Stimulated activated CD4-positive, alpha-beta T cell treated with anti-CD3 and anti-CD28 coated beads, Interleukin-12 subunit alpha, Interleukin-12 subunit beta, amount 100 ng/mL, for 4 hours (primary cell): ENCODE measurements around the gene CSTF1.
"Not testable (repeated sequence)": the region's sequence is repeated elsewhere in the genome, so short reads cannot be mapped to it uniquely, and the experiment has no call there.

ENCODE experiments used
- DNase-seq: peaks from one replicate; pipeline ENCODE4 v3.0.0-alpha.2; 2020

The CSTF1 gene

DNA sequence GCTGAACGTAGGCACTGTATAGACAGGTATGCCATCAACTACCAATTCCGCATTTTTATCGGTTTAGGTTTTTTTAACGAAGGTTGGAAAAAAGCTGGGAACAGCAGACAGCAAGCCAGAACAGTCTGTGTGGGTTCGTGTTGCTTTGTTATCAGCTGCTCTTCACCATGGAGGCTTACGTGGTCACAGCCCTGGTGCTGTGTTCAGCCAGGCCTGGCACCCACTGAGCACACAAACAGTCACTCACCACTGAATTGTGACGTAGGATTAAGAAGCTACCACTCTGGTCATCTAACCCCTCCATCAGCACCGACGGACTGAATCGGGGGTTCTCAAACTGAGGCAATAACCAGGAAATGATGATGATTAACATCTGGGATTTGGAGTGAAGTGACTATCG lies 20.5 kb upstream of the CSTF1 start:
- no peak for DNase-seq

DNA sequence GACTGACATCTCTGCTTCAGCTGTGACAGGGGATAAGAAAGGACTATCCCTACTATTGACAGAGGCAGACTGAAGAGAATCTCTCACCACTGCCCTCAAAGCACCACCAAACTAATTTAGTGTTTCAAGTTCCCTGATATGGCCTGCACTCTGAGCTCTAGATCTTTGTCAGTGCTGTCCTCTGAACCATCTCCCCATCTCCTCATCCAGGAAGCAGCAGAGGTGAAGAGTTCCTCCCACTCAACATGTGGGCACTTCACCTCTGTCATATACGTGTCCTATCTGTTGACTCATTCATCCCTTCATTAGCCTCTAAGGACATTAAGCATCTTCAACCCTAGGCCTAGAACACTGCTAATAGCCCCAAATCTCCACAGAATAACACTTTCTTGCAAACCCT lies 19.6 kb upstream of the CSTF1 start:
- no peak for DNase-seq

DNA sequence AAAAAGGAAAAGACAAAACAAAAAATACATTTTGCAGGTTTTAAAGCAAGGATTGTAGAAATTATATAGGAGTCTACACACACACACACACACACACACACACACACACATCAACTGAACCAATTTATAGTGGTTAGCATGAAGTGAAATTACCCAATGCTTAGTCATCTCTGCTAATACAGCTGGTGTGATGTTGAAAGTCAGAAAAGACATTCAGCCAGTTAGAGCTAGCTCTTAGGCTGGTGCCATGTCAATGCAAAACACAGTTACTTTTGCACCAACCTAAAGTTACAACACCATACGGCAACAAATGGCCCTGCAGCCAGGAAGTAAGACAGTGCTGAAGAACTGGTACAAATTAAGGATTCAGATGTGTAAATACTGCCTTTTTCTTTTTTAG lies 18.5 kb upstream of the CSTF1 start:
- DNase-seq, result no peak

DNA sequence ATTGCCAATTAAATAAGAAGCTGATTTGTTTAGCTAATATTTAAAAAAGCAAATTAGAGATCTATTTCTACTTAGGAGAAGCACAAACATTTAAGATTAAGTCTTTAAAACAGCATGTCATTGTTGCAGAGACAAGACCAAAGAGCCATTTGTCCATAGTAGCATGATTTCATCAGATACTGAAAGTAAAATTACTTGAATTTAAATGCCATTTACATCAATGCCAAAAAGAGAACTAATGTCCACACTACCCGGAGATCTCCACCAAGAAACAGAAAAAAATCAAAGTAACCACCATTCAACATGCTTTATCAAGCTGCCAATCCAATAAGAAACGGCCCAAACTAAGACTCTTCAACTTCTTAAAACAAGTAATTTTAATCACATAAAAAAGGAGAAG lies 16.1 kb upstream of the CSTF1 start:
- no peak for DNase-seq

DNA sequence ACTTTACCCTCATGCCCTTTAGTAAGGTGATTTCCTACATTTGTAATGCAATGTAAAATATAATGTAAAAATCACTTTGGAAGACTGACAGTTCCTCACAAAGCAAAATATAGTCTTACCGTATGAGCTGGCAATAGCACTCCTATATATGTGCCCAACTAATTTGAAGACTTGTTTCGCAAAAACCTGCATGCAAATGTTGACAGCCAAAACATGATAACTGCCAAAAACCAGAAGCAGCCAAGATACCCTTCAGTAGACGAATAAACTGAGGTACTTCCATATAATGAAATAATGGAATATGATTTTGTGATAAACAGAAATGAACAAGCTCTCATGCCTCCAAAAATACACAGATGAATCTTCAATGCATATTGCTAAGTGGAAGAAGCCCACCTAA lies 14.1 kb upstream of the CSTF1 start:
- no peak for DNase-seq

DNA sequence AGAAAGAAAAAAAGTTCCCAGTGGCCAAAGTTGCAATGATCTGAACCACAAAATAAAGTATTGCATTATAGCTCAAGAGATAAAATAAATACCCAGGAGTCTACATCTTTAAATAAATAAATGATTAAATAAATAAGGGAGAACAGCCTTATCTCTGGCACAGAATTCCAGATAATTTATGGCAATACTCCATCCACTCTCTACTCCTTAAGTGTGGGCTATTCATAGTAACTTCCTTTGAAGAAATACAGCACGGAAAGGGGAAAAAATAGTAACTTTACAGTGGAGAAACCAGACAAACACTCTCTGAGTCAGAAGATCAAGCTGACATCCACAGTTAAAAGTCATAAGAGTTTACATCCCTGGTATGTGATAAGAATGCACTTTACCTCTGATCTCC lies 12.1 kb upstream of the CSTF1 start:
- DNase-seq, result no peak

DNA sequence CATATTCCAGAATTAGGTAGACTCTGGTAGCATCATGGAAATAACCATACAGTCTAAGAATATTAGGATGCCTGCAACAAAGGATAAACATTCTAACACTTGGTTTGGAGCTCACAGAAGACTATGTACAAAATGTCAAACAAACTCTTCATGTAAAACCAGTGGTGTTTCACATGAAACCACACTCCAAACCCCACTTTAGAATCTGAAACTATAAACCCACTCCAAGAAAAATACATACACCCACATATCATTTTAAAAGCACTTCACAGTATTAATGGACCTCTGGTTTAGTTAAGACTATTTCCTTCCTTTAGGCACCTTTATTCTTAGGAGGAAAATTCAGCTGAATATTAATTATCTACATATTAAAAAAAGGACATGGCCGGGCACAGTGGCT lies 10.9 kb upstream of the CSTF1 start:
- DNase-seq, result no peak

DNA sequence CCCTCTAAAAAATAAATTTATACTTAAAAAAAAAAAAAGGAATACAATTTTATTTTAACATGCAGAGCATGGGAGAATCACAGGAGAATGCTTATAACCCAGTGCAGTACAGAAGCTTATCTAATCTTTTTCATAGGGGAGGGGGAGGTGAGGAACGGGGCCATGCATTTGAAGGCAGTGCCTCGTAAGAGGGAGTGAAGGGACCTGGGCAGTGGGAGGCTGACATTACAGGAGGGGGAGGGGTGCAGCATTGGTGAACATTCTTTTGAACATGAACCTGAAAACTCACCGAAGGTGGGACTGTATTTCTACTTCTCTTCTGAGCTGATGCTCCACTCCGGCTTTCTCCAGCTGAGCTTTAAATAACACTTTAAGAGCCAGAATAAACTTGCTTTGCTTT lies 9.7 kb upstream of the CSTF1 start:
- no peak for DNase-seq

DNA sequence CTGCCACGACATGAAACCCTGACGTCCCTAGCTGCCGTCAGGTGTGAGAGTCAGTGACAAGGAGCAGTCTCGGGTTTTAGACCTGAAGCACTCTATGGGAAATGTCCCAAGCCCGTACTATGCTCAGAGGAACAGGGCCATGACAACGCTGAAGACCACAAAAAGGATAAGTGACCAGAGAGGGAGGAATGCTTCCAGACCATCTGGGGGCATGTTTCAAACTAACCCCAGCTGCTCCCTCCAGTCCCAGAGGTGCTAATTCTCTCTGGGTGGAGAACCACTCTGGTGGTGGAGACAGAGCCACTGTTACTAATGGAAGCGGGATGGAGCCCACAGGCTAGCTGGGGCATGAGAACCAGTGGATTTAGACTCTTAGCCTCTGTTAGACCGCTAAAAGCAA lies 9.1 kb upstream of the CSTF1 start:
- DNase-seq, result no peak

DNA sequence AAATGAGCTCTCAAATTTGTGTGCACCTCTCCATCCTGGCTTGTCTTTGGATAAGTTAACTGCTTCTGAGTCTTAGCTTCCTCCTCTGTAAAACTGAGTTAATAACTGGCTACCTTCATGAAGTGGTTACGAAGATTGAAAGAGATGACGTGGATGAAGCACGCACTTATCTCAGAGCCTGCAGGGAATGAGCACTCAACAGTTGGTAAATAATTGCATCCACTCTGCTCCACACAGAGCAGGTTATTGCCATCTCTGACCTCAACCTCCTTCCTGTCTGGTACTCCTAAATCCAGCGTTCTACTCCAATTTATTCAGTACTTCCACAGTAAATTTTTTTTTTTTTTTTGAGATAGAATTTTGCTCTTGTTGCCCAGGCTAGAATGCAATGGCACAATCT lies 7.3 kb upstream of the CSTF1 start:
- no peak for DNase-seq

DNA sequence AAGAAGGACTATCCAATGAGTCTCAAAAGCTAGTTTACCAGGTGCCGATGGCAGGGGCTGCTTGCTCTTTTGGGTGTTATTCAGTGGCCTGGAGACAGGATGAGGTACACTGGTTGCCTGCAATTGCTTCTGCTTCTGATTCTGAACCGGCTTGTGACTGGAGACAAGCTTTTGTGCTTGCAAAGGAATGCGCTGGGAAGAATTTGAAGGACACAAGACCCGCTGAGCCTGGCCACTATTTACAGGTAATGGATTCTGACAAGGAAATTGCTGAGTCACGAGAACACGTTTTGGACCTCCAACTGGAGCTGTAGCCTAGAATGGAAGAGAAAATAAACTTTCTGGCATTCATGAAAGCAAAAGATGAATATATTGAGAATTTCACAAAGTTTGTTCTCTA lies 6.2 kb upstream of the CSTF1 start:
- DNase-seq, result no peak

DNA sequence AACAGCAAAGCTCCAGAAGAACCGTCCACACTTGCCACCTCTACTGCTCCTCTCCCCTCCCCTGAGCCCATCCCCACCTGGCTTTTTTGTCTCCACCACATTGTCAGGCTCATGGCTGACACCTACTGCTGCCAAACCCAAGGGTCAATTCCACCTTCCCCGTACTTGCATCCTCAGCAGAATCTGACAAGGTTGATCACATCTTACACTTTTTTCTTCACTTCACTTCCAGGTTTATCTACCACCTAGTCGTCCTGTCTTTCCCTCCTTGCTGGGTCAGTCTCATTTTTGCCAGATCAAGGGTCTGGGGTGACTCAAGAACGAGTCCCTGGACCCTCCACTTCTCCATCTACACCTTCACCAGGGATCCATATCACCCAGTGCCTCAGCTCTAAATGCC lies 3.6 kb upstream of the CSTF1 start:
- DNase-seq, result no peak

DNA sequence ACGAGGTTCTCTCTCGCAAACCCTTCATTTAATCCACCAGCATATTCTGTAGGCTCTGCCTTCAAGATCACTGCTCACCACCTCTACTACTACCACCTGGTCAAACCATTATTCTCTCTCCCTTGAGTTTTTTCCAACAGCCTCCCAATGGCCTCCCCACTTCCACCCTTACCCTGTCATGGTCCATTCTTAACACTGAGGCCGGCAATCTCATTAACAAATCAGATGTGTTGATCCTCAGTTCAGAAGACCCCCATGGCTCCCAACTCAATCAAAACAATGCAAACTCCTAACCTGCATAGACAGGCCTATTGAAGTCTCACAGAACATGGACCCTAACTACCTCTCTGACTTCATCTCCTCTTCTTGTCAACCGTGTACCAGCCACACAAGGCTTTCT lies 2.6 kb upstream of the CSTF1 start:
- DNase-seq, result no peak

DNA sequence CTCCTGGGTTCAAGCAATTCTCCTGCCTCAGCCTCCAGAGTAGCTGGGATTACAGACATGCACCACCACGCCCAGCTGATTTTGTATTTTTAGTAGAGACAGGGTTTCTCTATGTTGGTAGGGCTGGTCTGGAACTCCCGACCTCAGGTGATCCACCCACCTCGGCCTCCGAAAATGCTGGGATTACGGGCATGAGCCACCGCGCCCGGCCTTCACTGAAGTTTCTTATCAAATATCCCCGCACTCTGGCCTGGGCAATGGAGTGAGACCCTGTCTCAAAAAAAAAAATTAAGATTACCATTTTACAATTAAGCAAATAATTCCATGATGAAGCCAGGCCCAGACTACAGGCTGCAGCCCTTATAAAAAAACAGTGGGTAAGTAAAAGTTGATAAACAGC lies 2.0 kb upstream of the CSTF1 start:
- DNase-seq, result not testable (repeated sequence)

DNA sequence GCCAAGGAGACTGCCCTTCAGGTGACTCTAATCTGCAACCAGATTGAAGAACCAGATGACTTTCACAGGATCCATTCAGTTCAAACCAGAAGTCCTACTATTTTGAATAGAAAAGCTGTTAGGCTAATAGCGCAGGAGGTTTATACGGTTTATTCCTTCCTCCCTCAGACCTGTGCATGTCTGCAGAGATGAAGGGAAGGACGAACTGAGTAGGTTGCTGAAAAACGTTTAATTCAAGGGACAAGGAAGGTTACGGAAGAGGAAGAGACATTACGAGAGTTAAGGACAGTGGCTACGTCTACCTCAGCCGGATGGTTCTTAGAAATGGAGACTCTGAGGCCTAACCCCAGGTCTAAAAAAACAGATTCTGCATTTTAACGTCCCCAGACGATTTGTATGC lies 1.4 kb upstream of the CSTF1 start:
- DNase-seq, result no peak

DNA sequence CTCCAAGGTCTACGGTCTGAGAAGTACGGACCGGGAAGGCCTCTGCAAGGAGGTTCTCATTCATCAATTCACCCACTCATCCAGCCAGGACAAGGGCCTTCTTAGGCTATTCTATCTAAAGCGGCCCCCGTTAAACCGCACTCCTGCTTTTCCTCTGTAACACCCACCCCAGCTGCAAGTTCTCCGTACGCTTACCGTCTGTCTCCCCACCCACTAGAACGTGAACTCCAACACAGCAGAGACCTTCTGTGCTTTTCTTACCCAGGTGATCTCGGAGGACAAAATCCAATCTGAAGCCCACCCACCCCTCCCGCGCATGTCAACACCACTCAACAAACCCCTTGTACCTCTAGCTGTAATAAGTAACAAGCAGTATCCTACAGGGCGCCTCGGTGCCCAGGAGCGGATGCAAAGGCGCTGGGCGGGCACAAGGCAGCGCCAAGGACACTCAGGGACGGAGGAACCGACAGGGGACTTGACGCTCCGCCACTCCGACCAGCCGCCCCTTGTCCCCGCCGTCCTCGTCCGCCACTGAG lies 781 bp upstream of the CSTF1 start:
- DNase-seq, result no peak

DNA sequence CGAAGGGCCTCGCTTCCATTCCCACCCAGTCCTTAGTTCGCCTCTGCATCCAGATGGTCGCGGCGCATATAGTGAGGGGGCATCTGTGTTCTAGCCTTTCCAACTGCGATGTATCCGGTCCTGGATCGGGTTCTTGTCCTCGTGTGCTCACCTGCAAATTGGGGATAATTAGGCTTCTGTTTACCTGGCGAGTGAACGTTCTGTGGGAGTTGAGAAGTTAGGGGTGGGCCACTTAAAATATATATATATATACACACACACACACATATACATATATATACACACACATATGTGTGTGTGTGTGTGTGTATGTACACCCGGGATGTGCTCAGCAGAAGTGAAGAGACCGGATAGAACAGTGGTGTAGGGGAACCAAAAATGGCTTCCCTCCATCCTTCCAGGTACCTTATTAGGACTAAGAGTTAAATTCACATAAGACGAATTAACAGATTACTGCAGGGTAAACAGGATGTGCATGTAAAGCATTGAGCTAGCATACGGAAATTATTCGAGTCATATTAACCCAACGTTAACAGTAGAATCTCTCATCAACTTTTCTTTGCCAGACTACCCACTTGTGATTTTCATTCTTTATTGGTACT lies 537 bp downstream of the CSTF1 start:
- no peak for DNase-seq

DNA sequence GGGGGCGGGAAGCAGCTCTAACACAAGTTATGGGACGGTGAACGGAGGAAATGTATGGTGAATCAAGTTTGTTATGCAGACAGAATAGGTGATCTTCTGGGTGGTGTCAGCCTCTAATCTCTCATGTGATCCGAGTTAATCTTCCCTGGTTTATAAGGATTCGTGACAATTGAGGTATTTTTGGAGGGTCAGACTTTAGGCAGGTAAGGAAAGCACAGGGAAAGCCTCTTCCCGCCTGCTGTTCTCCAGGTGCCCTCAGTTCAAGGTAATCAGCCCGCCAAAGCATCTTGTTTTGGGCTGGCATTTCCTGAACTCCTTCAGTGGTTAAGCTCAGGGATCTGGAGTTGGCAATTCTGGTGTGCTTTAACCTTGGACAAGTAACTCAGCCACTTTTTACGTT lies 1.2 kb downstream of the CSTF1 start:
- DNase-seq, result no peak

DNA sequence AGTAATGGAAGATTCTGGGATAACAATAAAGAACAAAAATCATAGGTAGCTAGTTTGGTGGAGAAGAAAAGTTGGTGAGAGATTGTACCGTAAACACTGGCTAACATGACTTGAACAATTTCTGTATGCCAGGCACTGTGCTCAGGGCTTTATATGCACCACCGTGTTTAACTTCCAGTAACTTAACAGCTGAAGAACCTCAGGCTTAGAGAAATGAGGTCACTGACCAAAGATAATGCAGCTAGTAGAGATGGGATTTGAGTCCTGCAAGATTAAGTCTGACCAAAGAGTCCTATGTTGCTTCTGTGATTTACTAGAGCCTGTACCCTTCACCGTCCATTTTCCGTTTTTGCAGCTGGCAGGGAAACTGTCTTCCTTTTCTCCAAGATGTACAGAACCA lies 2.7 kb downstream of the CSTF1 start:
- DNase-seq, result no peak

DNA sequence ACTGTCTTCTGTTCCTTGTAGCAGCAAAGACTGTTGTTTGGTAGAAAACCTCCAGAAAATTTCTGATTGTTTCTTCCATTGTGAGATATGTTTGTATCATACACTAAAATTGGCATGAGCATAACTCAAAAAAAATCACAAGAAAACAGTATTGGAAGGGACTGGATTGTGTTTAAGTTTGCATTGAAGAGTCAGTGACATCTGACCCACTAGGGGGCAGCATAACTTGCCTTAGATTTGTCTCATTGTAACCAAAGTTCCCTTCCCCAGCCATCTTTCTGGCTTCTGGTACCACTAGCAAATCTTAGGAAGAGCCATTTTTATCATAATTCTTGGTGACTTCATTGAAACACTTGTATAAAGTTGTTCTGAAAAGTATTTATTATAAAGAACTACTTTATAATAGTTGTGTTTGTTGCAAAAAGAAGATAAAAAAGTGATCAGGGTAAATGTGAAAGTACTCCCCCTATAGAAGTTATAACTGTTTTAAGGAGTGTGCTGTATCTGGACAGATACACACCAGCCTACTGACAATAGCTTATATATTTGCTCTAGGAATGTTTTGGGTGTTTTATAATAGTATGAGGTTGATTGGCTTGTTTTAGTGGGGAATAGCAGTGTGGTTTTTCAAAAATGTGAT lies 7.7 kb downstream of the CSTF1 start:
- DNase-seq, result peak; percentile 47

DNA sequence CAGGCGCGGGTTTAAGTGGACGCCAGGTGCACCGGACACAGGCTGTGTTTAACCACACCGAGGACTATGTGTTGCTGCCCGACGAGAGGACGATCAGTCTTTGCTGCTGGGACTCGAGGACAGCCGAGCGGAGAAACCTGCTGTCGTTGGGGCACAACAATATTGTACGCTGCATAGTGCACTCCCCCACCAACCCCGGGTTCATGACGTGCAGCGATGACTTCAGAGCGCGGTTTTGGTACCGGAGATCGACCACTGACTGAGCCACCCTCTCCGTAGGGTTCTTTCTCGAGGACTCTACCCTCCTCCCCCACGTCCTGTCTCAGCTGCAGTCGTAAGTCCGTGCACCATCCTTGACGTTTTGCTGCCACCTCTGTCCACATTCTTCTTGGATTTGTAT lies 11.0 kb downstream of the CSTF1 start:
- no peak for DNase-seq

DNA sequence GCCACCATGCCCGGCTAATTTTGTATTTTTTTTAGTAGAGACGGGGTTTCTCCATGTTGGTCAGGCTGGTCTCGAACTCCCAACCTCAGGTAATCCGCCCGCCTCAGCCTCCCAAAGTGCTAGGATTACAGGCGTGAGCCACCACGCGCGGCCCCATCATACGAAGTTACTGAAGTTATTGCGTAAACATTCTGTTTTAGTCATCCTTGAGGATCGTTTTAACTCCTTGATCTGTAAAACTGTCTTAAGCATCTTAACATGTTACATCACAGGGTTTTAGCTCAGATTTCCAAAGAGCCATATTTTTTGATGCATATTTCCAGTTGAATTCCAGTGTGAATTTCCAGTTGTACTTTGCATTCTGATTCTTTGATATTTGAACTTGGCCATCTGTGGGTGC lies 12.9 kb downstream of the CSTF1 start:
- DNase-seq, result not testable (repeated sequence)

DNA sequence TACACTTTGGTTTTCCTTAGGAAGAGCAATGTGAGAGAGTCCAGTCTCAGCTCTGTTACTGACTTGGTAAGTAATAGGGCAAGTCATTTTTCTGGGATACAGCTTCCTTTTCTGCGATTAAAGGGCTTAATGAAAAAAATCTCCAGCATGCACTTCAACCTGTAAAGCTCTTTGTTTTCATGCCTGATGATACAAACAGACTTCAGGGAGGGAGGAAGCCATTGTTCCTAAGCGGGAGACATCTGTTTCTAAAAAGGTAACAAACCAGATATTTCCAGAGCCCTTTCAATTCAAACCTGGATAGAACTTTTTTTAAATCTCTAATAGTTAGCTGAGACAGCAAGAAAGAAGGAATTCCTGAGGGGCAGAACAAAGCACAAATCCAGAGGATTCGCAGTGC lies 14.5 kb downstream of the CSTF1 start:
- DNase-seq, result no peak

DNA sequence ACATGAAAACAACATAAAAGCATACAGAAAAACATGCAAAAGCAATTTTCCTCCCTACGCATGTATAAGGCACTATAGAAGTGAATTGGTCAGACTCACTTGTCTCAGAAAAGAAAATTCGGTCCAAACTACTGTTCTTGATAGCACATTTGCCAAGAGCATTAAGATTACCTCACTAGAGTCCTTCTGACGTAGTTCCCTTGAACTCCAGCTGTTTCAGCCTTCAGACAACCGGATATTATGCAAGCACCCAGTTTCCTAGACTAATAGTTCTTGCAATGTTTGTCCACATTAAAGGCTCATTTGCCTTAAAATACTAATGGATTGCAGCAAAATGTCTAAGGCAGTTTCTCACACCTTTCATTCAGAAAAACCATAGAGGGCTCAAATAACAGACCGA lies 17.1 kb downstream of the CSTF1 start:
- no peak for DNase-seq

DNA sequence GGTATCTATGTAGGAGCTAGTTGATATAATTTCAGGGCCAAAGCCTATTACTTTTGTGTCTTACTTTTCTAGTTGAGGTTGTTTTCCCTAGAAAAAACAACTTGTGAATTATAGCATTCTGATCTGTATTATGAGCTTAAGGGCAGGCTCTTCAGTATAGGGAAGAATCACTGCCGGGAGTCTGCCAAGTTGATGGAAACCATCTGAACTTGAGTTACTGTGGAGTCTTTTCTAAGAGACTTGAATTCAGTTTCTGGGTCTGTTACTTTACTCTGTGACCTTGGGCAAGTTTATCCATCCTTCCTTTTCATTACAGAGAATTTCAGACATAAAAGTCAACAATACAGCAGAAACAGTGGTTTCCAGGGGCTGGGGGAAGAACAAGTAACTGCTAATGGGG lies 17.5 kb downstream of the CSTF1 start:
- DNase-seq, result no peak
